Activated naive CD8-positive, alpha-beta T cell treated with anti-CD3 and anti-CD28 coated beads for 36 hours (primary cell): ENCODE measurements around the gene ADIPOR2. TPM values are rescaled to one million over a fixed set of nuclear protein-coding genes. Genes with fewer than 3 reads are reported as not detected.

Experiments
- DNase-seq: peaks from one replicate; pipeline ENCODE4 v3.0.0; 2021
- H3K27ac Mint-ChIP-seq: one replicate; pipeline ENCODE4 v1.8.0; 2022; ENCODE audit warnings: mild to moderate bottlenecking, moderate library complexity, mixed read lengths
- H3K27me3 Mint-ChIP-seq: one replicate; pipeline ENCODE4 v1.8.0; 2022; ENCODE audit warnings: mild to moderate bottlenecking, mixed read lengths
- H3K36me3 Mint-ChIP-seq: one replicate; pipeline ENCODE4 v1.8.0; 2021; ENCODE audit warnings: mild to moderate bottlenecking, mixed read lengths
- H3K4me1 Mint-ChIP-seq: one replicate; pipeline ENCODE4 v1.8.0; 2021; ENCODE audit warnings: mixed read lengths
- H3K4me3 Mint-ChIP-seq: one replicate; pipeline ENCODE4 v1.8.0; 2022; ENCODE audit warnings: mild to moderate bottlenecking, moderate library complexity, mixed read lengths
- H3K9me3 Mint-ChIP-seq: one replicate; pipeline ENCODE4 v1.8.0; 2022; ENCODE audit warnings: mixed read lengths
- total RNA-seq, 2 experiments: library from RNA; stranded (reverse); gene quantifications; one replicate each; pipeline ENCODE4 v1.2.3, GENCODE V29; 2021

ADIPOR2 gene
- total RNA-seq, 2 experiments from 2014 or later = 59.8 to 62.9 TPM

DNA sequence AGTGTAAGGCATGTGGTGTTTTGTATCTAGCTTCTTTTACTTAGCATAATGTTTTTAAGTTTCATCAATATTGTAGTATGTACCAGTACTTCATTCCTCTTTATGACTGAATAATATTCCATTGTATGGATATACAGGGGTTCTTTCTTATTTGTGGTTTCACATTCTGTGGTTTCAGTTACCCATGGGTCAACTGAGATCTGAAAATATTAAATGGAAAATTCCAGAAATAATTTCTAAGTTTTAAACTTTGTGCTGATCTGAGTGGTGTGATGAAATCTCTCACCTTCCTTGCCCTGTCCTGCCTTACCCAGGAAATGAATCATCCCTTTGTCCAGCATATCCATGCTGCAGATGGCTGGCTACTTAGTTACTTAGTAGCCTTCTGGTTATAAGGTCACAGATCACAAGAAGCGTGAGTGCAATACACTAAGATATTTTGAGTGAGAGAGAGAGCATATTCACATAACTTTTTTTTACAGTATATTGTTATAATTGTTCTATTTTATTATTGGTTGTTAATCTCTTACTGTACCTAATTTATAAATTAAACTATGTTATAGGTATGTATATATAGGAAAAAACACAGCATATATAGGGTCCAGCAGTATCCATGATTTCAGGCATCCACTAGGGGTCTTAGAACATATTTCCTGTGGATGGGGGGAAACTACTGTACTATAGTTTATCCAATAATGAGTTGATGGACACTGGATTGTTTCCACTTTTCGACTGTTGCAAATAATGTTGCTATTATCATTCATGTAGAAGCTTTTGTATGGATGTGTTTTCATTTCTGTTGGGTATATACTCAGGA lies 69.9 kb downstream of the ADIPOR2 start:
- H3K27ac Mint-ChIP-seq = peak overlapping the region; percentile 69
- H3K36me3 Mint-ChIP-seq = peaks cover 42% of the 10 kb centered on the region
- H3K9me3 Mint-ChIP-seq = peaks cover 2% of the 10 kb centered on the region
- peaks cover 19% of the 10 kb centered on the region for H3K4me1 Mint-ChIP-seq
- H3K4me3 Mint-ChIP-seq = no peak overlapping the region
- DNase-seq = no peak
- no peaks in the 10 kb centered on the region for H3K27me3 Mint-ChIP-seq

DNA sequence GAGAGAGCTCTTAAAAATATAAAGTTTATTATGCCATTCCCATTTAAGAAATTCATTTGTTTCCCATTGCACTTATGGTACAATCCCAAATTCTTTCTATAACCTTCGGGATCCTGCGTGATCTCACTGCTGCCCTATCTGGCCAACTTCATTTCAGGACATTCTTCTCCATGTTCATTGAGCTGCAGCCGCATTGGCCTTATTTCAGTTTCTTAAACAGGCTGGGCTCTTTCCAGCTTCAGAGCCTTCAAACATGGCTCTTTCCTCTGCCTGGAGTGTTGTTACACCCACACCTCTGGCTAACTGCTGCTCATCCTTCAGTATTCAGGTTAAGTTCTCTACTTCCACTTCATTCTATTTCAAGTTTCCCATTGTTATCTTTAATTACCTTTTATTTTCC lies 71.0 kb downstream of the ADIPOR2 start:
- Mint-ChIP-seq H3K27me3 (no peaks in the 10 kb centered on the region), H3K9me3 (peaks cover 2% of the 10 kb centered on the region), H3K4me3 (no peak overlapping the region), H3K4me1 (peaks cover 18% of the 10 kb centered on the region), H3K27ac (no peak overlapping the region), H3K36me3 (peaks cover 38% of the 10 kb centered on the region)
- no peak for DNase-seq

- H3K4me3 Mint-ChIP-seq = no peak overlapping the region
- peaks cover 2% of the 10 kb centered on the region for H3K9me3 Mint-ChIP-seq
- peaks cover 15% of the 10 kb centered on the region for H3K4me1 Mint-ChIP-seq
- H3K27me3 Mint-ChIP-seq = no peaks in the 10 kb centered on the region
- DNase-seq = no peak
- H3K27ac Mint-ChIP-seq = no peak overlapping the region
- peaks cover 28% of the 10 kb centered on the region for H3K36me3 Mint-ChIP-seq
Measured at GRCh38 chr12:1763153-1763552, 72.3 kb downstream of the ADIPOR2 start.

GRCh38 chr12:1766110-1766509 lies 75.2 kb downstream of the ADIPOR2 start:
- no peak overlapping the region for H3K27ac Mint-ChIP-seq
- H3K4me1 Mint-ChIP-seq = peaks cover 9% of the 10 kb centered on the region
- no peaks in the 10 kb centered on the region for H3K9me3 Mint-ChIP-seq
- peaks cover 5% of the 10 kb centered on the region for H3K36me3 Mint-ChIP-seq
- H3K27me3 Mint-ChIP-seq = no peaks in the 10 kb centered on the region
- no peak for DNase-seq
- no peak overlapping the region for H3K4me3 Mint-ChIP-seq

GRCh38 chr12:1767407-1768090 lies 76.7 kb downstream of the ADIPOR2 start:
- DNase-seq = no peak
- Mint-ChIP-seq H3K27me3 (no peaks in the 10 kb centered on the region), H3K4me3 (no peak overlapping the region), H3K27ac (no peak overlapping the region), H3K4me1 (peaks cover 15% of the 10 kb centered on the region), H3K36me3 (peaks cover 3% of the 10 kb centered on the region), H3K9me3 (no peaks in the 10 kb centered on the region)

- H3K4me3 Mint-ChIP-seq = no peak overlapping the region
- H3K9me3 Mint-ChIP-seq = no peaks in the 10 kb centered on the region
- no peaks in the 10 kb centered on the region for H3K27me3 Mint-ChIP-seq
- no peak for DNase-seq
- H3K27ac Mint-ChIP-seq = no peak overlapping the region
- peaks cover 6% of the 10 kb centered on the region for H3K36me3 Mint-ChIP-seq
- peaks cover 17% of the 10 kb centered on the region for H3K4me1 Mint-ChIP-seq
Measured at GRCh38 chr12:1768615-1769014, 77.7 kb downstream of the ADIPOR2 start.

DNA sequence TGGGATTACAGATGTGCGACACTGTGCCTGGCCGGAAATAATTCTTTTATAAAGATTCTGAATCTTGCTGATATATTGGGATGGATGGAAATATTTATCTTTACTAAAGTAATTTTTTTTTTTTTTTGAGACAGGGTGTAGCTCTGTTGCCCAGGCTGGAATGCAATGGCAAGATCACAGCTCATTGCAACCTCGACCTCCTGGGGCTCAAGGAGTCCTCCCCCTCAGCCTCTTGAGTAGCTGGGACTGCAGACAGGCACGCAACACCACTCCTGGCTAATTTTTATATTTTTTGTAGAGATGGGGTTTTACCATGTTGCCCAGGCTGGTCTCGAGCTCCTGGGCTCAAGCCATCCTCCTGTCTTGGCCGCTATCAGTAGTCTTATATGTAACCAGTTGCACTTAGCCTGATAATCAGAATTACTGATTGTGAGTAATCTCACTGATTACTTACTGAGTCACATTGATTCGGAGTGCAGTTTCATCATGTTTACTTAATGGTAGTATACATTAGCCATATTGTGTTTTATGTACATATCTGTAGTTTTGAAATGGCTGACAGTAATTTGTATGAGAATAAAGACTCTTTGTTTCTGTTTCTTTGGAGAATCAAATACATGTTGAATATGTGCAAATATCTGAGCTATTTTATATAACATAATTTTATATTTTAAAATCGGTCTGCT lies 79.1 kb downstream of the ADIPOR2 start:
- Mint-ChIP-seq H3K27me3 (no peaks in the 10 kb centered on the region), H3K27ac (no peak overlapping the region), H3K4me1 (peaks cover 18% of the 10 kb centered on the region), H3K9me3 (no peaks in the 10 kb centered on the region), H3K4me3 (no peak overlapping the region), H3K36me3 (peaks cover 6% of the 10 kb centered on the region)
- no peak for DNase-seq

GRCh38 chr12:1773937-1774655 lies 83.2 kb downstream of the ADIPOR2 start:
- no peaks in the 10 kb centered on the region for H3K9me3 Mint-ChIP-seq
- no peak overlapping the region for H3K27ac Mint-ChIP-seq
- no peak overlapping the region for H3K4me3 Mint-ChIP-seq
- H3K27me3 Mint-ChIP-seq = no peaks in the 10 kb centered on the region
- H3K36me3 Mint-ChIP-seq = peaks cover 10% of the 10 kb centered on the region
- no peak for DNase-seq
- peaks cover 21% of the 10 kb centered on the region for H3K4me1 Mint-ChIP-seq

- Mint-ChIP-seq H3K27ac (no peak overlapping the region), H3K4me1 (peaks cover 20% of the 10 kb centered on the region), H3K36me3 (peaks cover 12% of the 10 kb centered on the region), H3K27me3 (no peaks in the 10 kb centered on the region), H3K4me3 (no peak overlapping the region), H3K9me3 (no peaks in the 10 kb centered on the region)
- DNase-seq = no peak
Measured at GRCh38 chr12:1776170-1776921, 85.5 kb downstream of the ADIPOR2 start.

DNA sequence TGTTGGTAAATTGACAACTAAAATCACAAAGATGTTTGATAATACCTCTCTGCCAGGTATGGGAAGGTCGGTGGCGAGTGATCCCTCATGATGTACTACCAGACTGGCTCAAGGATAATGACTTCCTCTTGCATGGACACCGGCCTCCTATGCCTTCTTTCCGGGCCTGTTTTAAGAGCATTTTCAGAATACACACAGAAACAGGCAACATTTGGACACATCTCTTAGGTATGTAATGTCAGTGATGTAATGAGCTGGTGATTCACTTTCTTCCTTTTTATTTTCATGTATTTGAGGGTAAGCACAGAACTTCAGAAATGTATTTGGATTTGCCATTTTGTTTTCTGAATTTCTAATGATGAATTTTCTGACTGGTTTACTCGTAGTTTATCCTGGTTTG lies 86.9 kb downstream of the ADIPOR2 start:
- DNase-seq = no peak
- H3K9me3 Mint-ChIP-seq = no peaks in the 10 kb centered on the region
- peaks cover 10% of the 10 kb centered on the region for H3K36me3 Mint-ChIP-seq
- H3K27ac Mint-ChIP-seq = no peak overlapping the region
- no peaks in the 10 kb centered on the region for H3K27me3 Mint-ChIP-seq
- peaks cover 12% of the 10 kb centered on the region for H3K4me1 Mint-ChIP-seq
- H3K4me3 Mint-ChIP-seq = no peak overlapping the region

GRCh38 chr12:1778911-1779310 lies 88.0 kb downstream of the ADIPOR2 start:
- Mint-ChIP-seq H3K9me3 (no peaks in the 10 kb centered on the region), H3K27me3 (no peaks in the 10 kb centered on the region), H3K36me3 (peaks cover 9% of the 10 kb centered on the region), H3K27ac (no peak overlapping the region), H3K4me3 (no peak overlapping the region), H3K4me1 (peaks cover 9% of the 10 kb centered on the region)
- no peak for DNase-seq

- H3K36me3 Mint-ChIP-seq = peaks cover 14% of the 10 kb centered on the region
- no peak overlapping the region for H3K27ac Mint-ChIP-seq
- no peak for DNase-seq
- H3K4me1 Mint-ChIP-seq = peaks cover 8% of the 10 kb centered on the region
- H3K27me3 Mint-ChIP-seq = no peaks in the 10 kb centered on the region
- H3K9me3 Mint-ChIP-seq = no peaks in the 10 kb centered on the region
- no peak overlapping the region for H3K4me3 Mint-ChIP-seq
Measured at GRCh38 chr12:1779783-1780182, 88.9 kb downstream of the ADIPOR2 start.

- no peak for DNase-seq
- Mint-ChIP-seq H3K4me3 (no peak overlapping the region), H3K27ac (no peak overlapping the region), H3K36me3 (peaks cover 14% of the 10 kb centered on the region), H3K27me3 (no peaks in the 10 kb centered on the region), H3K9me3 (no peaks in the 10 kb centered on the region), H3K4me1 (no peaks in the 10 kb centered on the region)
Measured at GRCh38 chr12:1781772-1782171, 90.9 kb downstream of the ADIPOR2 start.

DNA sequence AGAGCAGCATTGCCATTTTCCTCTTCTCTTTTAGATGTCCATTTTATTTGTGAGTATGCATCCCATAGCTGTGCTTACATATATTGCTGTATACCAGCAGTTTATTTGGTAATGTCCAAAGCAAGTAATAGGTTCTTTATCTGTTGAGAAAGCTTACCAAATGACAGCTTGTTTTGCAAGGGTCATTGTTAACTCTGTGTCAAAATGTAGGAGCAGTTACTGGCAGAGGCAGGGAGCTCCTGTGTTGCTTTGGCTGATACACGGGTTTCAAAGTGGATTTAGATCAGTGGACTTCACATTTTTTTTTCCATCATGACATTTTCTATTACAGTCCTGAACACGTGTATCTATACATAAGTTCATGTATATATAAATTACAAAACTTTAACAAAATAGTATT lies 91.3 kb downstream of the ADIPOR2 start:
- no peaks in the 10 kb centered on the region for H3K9me3 Mint-ChIP-seq
- peaks cover 14% of the 10 kb centered on the region for H3K36me3 Mint-ChIP-seq
- no peak for DNase-seq
- H3K27ac Mint-ChIP-seq = no peak overlapping the region
- H3K4me3 Mint-ChIP-seq = no peak overlapping the region
- no peaks in the 10 kb centered on the region for H3K4me1 Mint-ChIP-seq
- no peaks in the 10 kb centered on the region for H3K27me3 Mint-ChIP-seq
